Skeletal muscle tissue (tissue), 4 donors: Measurements from ENCODE around the gene RAMP1. TPM values are rescaled to one million over a fixed set of nuclear protein-coding genes. Genes with fewer than 3 reads are reported as not detected.
"Not testable (repeated sequence)": the region's sequence is repeated elsewhere in the genome, so short reads cannot be mapped to it uniquely, and the experiment has no call there.

Experiments
- H3K27ac ChIP-seq: one replicate; pipeline ENCODE4 v1.7.0; 2013; ENCODE audit warnings: mild to moderate bottlenecking, low read depth, low read length, inconsistent platforms
- H3K27me3 ChIP-seq, 3 donors: one replicate each; pipeline ENCODE4 v1.7.0; 2013; ENCODE audit warnings: low read length in 3 of 3; ENCODE audit not compliant: control insufficient read depth in 3 of 3, insufficient read depth in 3 of 3
- H3K36me3 ChIP-seq, 3 donors: one replicate each; pipeline ENCODE4 v1.7.0; 2013; ENCODE audit warnings: low read length in 3 of 3; ENCODE audit not compliant: control insufficient read depth in 3 of 3, insufficient read depth in 3 of 3
- H3K4me1 ChIP-seq, 3 donors: one replicate each; pipeline ENCODE4 v1.7.0; 2013; ENCODE audit warnings: low read length in 3 of 3, mild to moderate bottlenecking in 3 of 3; ENCODE audit not compliant: control insufficient read depth in 3 of 3, insufficient read depth in 3 of 3
- H3K4me3 ChIP-seq, 3 donors: one replicate each; pipeline ENCODE4 v1.7.0; 2013; ENCODE audit warnings: low read length in 3 of 3
- H3K9ac ChIP-seq, 3 donors: one replicate each; pipeline ENCODE4 v1.7.0; 2013; ENCODE audit warnings: low read length in 3 of 3, mild to moderate bottlenecking in 3 of 3, moderate library complexity in 2 of 3, low read depth in 1 of 3
- H3K9me3 ChIP-seq, 3 donors: one replicate each; pipeline ENCODE4 v1.7.0; 2013; ENCODE audit warnings: low read length in 3 of 3; ENCODE audit not compliant: control insufficient read depth in 3 of 3
- total RNA-seq: library from RNA; depleted of rRNA; stranded (reverse); fragments of >200 nt; gene quantifications from one replicate; pipeline ENCODE4 v1.2.3, GENCODE V29; 2014
- donor health status: Osteomylitis.

RAMP1 gene
- total RNA-seq, 1 donor from 2014 or later, result 31.8 TPM

- H3K9me3 ChIP-seq, H3K27ac ChIP-seq, H3K9ac ChIP-seq, H3K27me3 ChIP-seq, H3K4me3 ChIP-seq, H3K36me3 ChIP-seq: not testable (repeated sequence)
- H3K4me1 ChIP-seq, result peaks cover 8 to 72% (median 53%) of the 10 kb centered on the region in 3 donors
Observed at GRCh38 chr2:237868074-237868473, 8.7 kb downstream of the RAMP1 start.

GRCh38 chr2:237868631-237869342, 9.4 kb downstream of the RAMP1 start:
- H3K27ac ChIP-seq, result no peak overlapping the region
- no peaks in the 10 kb centered on the region for H3K36me3 ChIP-seq
- no peak overlapping the region for H3K4me3 ChIP-seq
- no peak overlapping the region for H3K9ac ChIP-seq
- H3K9me3 ChIP-seq, result no peaks in the 10 kb centered on the region
- peaks cover 0 to 1% (median 0%) of the 10 kb centered on the region in 3 donors for H3K27me3 ChIP-seq
- peaks cover 10 to 72% (median 53%) of the 10 kb centered on the region in 3 donors for H3K4me1 ChIP-seq

GRCh38 chr2:237869343-237870102, 10.1 kb downstream of the RAMP1 start:
- no peak overlapping the region for H3K27ac ChIP-seq
- peaks cover 17 to 72% (median 55%) of the 10 kb centered on the region in 3 donors for H3K4me1 ChIP-seq
- H3K4me3 ChIP-seq, result no peak overlapping the region
- no peak overlapping the region for H3K9ac ChIP-seq
- no peaks in the 10 kb centered on the region for H3K27me3 ChIP-seq
- no peaks in the 10 kb centered on the region for H3K36me3 ChIP-seq
- H3K9me3 ChIP-seq, result no peaks in the 10 kb centered on the region

DNA sequence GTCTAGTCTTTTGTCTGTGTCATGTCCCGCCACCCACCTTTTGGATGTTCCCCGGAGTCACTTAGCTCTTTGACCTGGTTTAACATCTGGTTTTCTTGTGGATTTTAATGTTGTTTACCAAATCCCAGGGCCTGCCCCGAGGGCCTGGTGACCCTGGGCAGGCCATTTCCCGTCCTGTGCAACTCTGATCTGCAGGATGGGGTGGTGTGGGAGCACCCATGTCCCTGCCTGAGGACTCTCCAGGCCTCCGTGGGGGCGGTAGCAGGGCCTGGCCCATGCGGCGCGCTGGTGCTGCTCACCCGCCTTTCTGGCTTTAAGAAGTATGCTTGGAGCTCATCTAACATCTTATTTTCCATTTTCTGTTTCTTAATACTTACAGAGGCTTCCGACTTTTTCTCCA, 10.7 kb downstream of the RAMP1 start:
- Histone ChIP-seq H3K9me3 (no peaks in the 10 kb centered on the region), H3K4me1 (peaks cover 21 to 73% (median 56%) of the 10 kb centered on the region in 3 donors), H3K4me3 (no peak overlapping the region), H3K27me3 (no peaks in the 10 kb centered on the region), H3K9ac (peak overlapping the region in 1 of 3 donors; percentile 25), H3K27ac (no peak overlapping the region), H3K36me3 (no peaks in the 10 kb centered on the region)

DNA sequence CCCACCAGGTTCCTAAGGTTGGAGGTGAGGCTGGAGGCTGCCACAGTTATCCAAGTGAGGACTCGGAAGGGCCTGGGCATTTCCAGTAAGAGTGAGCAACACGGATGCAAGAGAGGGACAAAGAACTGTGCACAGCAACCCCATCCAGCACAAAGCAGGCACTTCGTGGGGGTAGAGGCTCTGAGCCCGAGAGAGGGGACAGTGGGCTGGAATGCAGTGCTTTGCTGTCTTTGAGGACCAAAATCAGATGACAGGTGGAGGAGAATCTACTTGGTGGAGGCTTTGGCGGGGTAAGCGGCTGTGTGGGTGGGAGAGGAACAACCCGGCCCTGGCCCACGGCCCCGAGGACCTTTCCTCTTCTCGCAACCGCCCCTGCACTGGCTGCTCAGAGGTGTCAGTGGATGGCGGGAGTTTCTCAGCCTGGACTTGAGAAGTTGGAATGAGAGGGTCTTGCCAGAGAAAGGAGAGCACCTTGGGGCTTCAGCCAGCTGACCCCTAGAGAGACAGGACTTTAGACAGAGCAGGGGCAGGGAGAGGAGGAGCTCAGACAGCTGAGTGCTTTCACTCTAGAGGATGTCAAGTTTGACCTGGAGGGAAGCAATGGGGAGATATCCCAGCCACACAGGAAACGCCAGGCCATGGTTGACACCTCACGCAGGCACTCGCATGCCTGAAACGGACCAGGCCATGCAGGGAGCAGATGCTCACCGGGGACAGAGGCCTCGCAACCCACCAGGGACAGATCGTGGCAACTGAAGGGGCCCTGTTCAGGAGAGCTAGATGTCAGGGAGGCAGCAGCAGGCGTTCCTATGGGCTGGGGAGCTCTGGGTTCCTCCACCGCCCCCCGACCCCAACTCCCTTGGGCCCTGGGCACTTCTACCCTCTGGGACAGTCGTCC, 11.6 kb downstream of the RAMP1 start:
- H3K27ac ChIP-seq, result no peak overlapping the region
- H3K36me3 ChIP-seq, result no peaks in the 10 kb centered on the region
- H3K4me1 ChIP-seq, result peaks cover 21 to 70% (median 52%) of the 10 kb centered on the region in 3 donors
- H3K9ac ChIP-seq, result peak overlapping the region in 1 of 3 donors; percentile 38
- no peaks in the 10 kb centered on the region for H3K9me3 ChIP-seq
- no peaks in the 10 kb centered on the region for H3K27me3 ChIP-seq
- no peak overlapping the region for H3K4me3 ChIP-seq

DNA sequence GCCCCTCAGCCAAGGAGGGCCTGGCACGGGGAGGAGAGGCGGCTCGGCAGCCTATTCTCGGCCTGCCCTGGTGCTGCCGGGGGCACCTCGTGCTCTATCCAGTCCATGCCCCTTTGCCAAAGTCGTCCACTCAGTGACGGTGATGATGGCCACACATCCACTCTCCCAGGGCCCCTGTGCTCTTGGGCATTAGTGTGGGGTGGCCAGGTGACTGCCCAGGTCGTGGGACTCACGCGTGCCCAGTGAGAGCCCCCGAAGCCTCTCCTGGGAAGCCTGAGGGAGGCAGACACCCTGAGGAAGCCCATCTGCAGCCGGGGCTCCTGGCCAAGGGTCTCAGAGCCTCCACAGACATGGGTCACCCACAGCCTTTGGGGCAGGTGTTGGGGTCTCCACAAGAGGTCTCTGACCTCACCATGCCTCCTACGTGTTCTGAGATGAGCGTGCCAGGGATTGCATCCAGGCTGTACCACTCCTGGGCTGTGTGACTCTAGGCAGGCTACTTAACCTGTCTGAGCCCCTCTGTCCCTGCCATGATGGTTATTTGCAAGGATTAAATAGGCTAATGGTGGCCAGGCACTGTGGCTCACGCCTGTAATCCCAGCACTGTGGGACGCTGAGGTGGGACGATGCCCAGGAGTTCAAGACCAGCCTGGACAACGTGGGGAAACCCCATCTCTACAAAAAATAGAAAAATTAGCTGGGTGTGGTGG, 12.9 kb downstream of the RAMP1 start:
- no peak overlapping the region for H3K27ac ChIP-seq
- no peak overlapping the region for H3K9ac ChIP-seq
- H3K27me3 ChIP-seq, result no peaks in the 10 kb centered on the region
- peaks cover 21 to 63% (median 45%) of the 10 kb centered on the region in 3 donors for H3K4me1 ChIP-seq
- no peaks in the 10 kb centered on the region for H3K36me3 ChIP-seq
- no peak overlapping the region for H3K4me3 ChIP-seq
- H3K9me3 ChIP-seq, result no peaks in the 10 kb centered on the region

DNA sequence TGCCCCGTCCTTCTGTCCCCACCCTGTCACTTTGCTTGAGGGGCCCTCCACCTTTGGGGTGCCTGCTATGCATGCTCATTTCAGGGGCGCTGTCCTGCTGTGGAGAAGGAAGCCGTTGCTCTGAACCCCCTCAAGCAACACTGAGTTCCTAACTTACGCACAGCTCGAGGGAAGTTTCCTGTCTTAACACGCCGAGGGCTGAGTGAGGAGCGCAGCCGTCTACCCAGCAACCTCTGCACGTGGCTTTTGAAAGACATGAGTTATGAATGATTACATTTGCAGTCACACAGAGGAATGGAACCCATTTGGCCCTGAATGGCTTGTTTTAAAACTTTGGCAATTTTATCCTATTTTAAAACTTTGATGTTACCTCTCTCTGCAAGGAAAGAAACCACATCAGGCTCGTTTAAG, 14.0 kb downstream of the RAMP1 start:
- Histone ChIP-seq H3K9ac (peak overlapping the region in 1 of 3 donors; percentile 50), H3K9me3 (no peaks in the 10 kb centered on the region), H3K27me3 (no peaks in the 10 kb centered on the region), H3K27ac (no peak overlapping the region), H3K36me3 (peaks cover 0 to 2% (median 0%) of the 10 kb centered on the region in 3 donors), H3K4me3 (no peak overlapping the region), H3K4me1 (peaks cover 21 to 62% (median 43%) of the 10 kb centered on the region in 3 donors)

DNA sequence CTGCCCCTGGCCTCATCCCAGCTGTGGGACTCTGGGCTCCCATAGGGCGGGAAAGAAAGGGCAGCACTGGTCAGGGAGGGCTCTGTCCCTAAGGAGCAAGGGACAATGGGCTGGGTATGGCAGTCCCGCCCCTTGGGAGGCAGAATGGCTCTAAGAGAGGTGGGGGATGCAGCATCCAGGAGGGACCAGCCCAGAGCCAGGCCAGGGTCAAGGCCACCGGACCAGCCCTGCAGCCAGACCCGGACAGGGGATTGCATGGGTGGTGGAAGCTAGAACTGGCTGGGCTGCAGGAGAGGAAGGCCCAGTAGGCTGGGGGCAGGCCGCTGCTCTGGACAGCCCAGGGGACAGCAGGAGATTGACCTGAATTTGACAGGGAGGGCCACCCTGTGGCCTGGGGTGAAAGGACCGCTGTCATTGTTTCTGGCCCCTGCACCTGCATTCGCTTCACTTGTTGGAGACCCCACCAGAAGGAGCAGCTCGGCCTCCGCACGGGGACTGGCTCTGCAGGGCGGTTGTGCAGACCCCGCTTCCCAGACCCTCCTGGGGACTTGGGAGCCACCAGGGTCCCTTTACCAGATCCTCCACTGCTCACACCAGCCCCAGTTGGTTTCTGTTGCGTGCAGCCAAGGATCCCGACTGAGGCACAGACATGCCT, 14.6 kb downstream of the RAMP1 start:
- peaks cover 21 to 66% (median 47%) of the 10 kb centered on the region in 3 donors for H3K4me1 ChIP-seq
- peak overlapping the region; percentile 30 for H3K27ac ChIP-seq
- peak overlapping the region; percentile 30 to 54 (median 38) for H3K9ac ChIP-seq
- H3K36me3 ChIP-seq, result peaks cover 0 to 2% (median 0%) of the 10 kb centered on the region in 3 donors
- H3K9me3 ChIP-seq, result no peaks in the 10 kb centered on the region
- H3K4me3 ChIP-seq, result peak overlapping the region in 1 of 3 donors; percentile 29
- no peaks in the 10 kb centered on the region for H3K27me3 ChIP-seq
